Lower leg skin (tissue), 4 donors: Measurements from ENCODE around the gene GALNT18. TPM values are rescaled to one million over a fixed set of nuclear protein-coding genes. Genes with fewer than 3 reads are reported as not detected.

Experiments used
- DNase-seq, 2 donors: peaks; one replicate each; pipeline ENCODE4 v3.0.0-alpha.2; 2019; ENCODE audit warnings: low spot score in 2 of 2
- H3K4me3 ChIP-seq: fragments of 200-600 bp; sonication (generic); 2 replicates; pipeline ENCODE4 v1.5.1; 2017; ENCODE audit warnings: mild to moderate bottlenecking, low read depth; ENCODE audit not compliant: poor library complexity, severe bottlenecking
- CTCF ChIP-seq, 3 donors: fragments of 450-650 bp; IDR thresholded peaks; one replicate each; pipeline ENCODE4 v1.5.1; 2016; ENCODE audit warnings: antibody characterized with exemption in 3 of 3, mild to moderate bottlenecking in 3 of 3, moderate library complexity in 2 of 3
- POLR2A ChIP-seq, 2 donors: fragments of 450-650 bp; IDR thresholded peaks; one replicate each; pipeline ENCODE4 v1.6.1; 2016 to 2017; ENCODE audit warnings: antibody characterized with exemption in 2 of 2, mild to moderate bottlenecking in 1 of 2, moderate library complexity in 1 of 2
- WGBS, 2 donors: methylation state at CpG; one replicate each; pipeline ENCODE4 v1.1.5; 2018; 5-methylcytosine and 5-hydroxymethylcytosine counted together
- intact Hi-C: fragments of 100-400 bp; cut with DNase I; formaldehyde crosslinking; loops from one replicate; pipeline ENCODE4 v1.15.0; 2023; ENCODE audit warnings: low total_unique reads
- total RNA-seq, 4 donors: library from RNA; depleted of rRNA; stranded (reverse); fragments of >200 nt; gene quantifications; one replicate each; pipeline ENCODE4 v1.1.0, GENCODE V29; 2016

The GALNT18 gene
- total RNA-seq, 4 donors from 2014 or later: 11.5 to 33.0 (median 17.7) TPM

DNA sequence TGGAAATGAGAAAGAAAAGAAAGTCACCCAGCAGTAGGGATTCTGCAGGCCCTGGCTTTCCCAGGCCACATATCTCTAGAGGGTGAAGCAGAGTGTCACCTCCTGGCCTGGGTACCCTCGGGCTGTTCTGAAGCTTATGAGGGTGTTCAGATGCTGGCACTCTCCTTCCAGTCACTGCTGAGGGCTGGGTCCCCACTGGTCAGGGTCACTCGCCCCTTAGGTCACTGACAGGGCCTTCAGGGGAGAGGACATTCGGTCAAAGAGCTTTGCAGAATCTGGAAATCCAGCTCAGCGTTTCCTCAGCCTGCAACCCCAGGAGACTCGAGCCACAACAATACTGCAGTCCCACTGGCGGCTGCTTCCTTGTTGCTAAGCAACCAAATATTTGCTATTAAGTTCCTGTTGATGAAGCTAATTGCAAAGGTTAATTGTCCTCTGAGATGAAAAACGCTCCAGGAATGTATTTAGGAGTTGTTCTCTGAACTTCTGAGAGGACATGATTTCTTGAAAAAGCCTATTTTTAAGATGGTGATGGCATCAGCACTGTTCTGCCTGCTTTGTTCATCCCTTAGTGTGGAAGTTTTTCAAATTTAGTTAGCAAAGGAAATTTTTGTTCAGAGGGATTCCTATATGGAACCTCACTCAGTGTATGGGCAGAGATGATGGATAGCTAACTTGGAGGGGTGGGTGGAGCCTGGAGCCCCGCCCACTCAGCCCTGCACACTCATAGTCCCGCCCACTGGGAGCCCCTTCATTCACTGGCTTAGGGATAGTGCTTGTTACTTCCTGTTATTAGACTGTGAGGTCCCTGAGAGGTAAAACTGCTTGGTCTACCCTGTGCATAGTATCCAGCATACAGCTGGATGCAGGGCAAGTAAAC is 378.0 kb downstream of the GALNT18 start:
- peak in 1 of 2 donors; percentile 24 for DNase-seq
- WGBS, 2 donors: 14 to 21% methylated on average over 9 of the region's 9 CpGs
- intact Hi-C loops: no loop called here
- H3K4me3 ChIP-seq: no peak overlapping the region
- no peak for TF ChIP-seq POLR2A (IDR thresholded peaks at IDR 0.05)
- TF ChIP-seq CTCF (IDR thresholded peaks at IDR 0.05): no peak

DNA sequence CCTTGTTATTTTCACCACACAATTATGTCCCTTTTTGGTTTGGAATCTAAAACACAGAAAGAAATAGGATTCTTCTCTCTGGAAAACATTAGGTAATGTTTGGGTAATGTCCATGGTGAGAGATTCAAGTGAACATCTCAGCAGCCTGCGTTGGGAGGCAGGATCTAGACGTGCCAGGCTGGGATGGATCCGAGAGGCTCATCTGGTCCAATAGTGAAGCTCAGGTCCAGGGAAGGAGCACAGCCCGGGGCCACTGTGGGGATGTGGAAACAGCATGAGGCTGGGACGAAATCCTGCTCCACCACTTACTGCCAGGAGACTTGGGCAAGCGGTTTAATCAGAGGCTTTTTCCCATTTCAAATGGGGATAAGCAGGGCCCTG is 378.6 kb downstream of the GALNT18 start:
- 22 to 27% methylated on average over 6 of the region's 6 CpGs for WGBS, 2 donors
- TF ChIP-seq CTCF (IDR thresholded peaks at IDR 0.05): no peak
- no peak for TF ChIP-seq POLR2A (IDR thresholded peaks at IDR 0.05)
- intact Hi-C loops: no loop called here
- DNase-seq: peak; percentile 64 to 91
- H3K4me3 ChIP-seq: no peak overlapping the region

DNA sequence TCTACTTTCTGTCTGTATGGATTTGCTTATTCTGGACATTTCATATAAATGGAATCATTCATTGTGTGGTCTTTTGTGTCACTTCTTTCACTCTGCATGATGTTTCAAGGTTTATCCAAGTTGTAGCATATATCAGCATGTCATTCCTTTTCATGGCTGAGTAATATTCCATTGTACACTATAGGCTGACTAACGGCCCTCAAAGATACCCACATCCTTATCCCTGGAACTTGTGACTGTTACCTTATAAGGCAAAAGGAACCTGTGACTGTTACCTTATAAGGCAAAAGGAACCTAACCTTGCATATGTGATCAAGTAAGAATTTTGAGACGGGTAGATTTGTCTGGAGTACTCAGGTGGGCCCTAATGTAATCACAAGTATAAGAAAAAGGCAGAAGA is 380.5 kb downstream of the GALNT18 start:
- intact Hi-C loops: no loop called here
- TF ChIP-seq CTCF (IDR thresholded peaks at IDR 0.05) (no peak), POLR2A (IDR thresholded peaks at IDR 0.05) (no peak)
- no peak overlapping the region for H3K4me3 ChIP-seq
- DNase-seq: no peak
- WGBS, 2 donors: 88 to 98% methylated on average over 2 of the region's 2 CpGs

DNA sequence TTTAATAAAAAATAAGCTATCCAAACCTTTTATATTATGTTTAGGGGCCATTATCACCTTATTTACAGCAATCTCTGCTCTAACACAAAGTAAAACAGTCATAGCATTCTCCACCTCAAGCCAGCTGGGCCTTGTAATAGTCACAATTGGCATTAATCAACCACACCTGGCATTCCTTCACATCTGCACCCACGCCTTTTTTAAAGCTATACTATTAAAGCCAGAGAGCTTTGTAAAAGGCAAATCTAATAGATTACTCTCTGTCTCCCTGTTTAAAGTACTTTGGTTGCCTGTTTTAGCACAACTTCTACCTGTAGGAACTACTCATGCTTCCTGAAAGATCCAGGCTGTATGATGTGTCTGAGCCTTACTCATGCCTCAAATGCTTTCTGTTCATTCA is 381.8 kb downstream of the GALNT18 start:
- WGBS, 2 donors: 57 to 60% methylated on average over 1 of the region's 1 CpG
- TF ChIP-seq CTCF (IDR thresholded peaks at IDR 0.05): no peak
- TF ChIP-seq POLR2A (IDR thresholded peaks at IDR 0.05): no peak
- intact Hi-C loops: no loop called here
- DNase-seq: no peak
- no peak overlapping the region for H3K4me3 ChIP-seq

DNA sequence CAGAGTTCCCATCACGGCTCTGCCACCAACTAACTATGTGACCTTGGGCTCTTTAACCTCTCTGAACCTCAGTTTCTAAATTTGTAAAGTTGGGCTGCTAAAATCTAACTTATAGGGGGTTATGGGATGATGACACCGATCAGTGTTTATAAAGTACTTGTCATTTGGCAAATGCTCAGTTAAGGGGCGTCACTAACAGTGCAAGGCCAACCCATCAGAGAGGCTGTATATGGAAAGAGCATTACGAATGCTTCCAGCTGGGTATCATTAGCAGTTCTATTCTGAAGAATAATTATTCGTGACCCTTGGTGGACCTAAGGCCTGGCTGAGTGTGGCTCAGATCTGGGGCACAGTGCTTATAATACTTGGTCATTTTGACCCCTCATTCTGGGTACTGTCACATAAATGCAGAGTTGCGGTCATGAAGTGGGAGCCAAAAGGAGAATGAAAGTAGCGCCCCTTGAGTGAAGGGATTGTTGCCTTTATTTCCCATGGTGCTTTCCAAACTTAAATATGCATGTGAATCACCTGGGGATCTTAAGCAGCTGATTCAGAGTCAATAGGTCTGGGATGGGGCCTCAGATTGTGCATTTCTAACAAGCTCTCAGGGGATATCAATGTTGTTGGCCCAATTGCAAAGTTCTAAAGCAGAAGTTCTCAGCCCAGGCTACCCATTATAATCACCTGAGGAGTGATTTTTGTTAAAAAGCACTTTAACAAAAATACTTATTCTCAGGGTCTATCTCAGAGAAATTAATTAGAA is 384.6 kb downstream of the GALNT18 start:
- TF ChIP-seq POLR2A (IDR thresholded peaks at IDR 0.05): no peak
- no peak for TF ChIP-seq CTCF (IDR thresholded peaks at IDR 0.05)
- intact Hi-C loops: no loop called here
- H3K4me3 ChIP-seq: no peak overlapping the region
- no peak for DNase-seq
- 83 to 87% methylated on average over 7 of the region's 7 CpGs for WGBS, 2 donors
